Right renal cortex interstitium (tissue), 3 donors: ENCODE results near the gene SUV39H2. TPM values are rescaled to one million over a fixed set of nuclear protein-coding genes. Genes with fewer than 3 reads are reported as not detected.
"Not testable (repeated sequence)": the region's sequence is repeated elsewhere in the genome, so short reads cannot be mapped to it uniquely, and the experiment has no call there.

ENCODE experiments used
- DNase-seq, 3 donors: peaks; one replicate each; pipeline ENCODE4 v3.0.0-alpha.2; 2013; ENCODE audit warnings: low read depth in 3 of 3, low spot score in 2 of 3
- polyA plus RNA-seq, 3 donors: library from polyadenylated mRNA; unstranded; fragments of 120-200 nt; gene quantifications; one replicate each; pipeline ENCODE4 v1.2.1, GENCODE V29; 2013; ENCODE audit not compliant: insufficient read length in 3 of 3

SUV39H2 gene
- 10 to 100 TPM; 21.0 to 23.1 (median 22.9) TPM for polyA plus RNA-seq

DNA sequence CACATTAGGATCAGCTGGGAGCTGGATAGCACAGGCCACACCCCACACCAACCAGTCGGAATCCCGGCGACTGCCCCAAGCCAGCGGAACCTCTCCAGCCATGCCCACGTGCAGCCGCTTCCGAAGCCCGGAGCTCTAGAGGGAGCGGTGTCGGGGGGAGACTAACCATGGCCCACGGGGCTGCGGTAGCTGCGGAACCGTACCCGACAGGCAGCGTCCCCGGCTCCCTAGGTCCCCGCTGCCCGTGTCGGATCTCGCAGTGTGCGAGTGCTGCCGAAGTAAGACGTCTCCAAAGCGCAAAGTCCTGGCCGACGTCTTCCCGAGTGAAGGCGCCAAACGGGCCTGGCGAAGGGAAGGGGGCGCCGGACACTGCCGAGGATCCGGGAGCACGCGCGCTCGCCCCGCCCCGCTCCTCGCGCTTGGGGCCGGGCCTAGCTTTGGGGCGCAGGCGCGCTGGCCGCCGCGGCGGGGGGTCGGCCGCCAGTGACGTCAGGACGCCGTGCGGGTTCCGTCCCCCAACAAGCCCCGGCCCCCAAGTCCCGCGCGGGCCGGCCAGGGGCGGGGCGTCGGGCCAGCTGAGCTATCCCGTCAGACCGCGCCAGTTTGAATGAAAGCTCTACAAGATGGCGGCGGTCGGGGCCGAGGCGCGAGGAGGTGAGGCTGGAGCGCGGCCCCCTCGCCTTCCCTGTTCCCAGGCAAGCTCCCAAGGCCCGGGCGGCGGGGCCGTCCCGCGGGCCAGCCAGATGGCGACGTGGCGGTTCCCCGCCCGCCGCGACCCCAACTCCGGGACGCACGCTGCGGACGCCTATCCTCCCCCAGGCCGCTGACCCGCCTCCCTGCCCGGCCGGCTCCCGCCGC is at the start of gene SUV39H2:
TSS of gene SUV39H2 (plus strand) at position 601 of the 858 bp plus-strand sequence. CDS start at position 624, 23 bp downstream.
- peak; percentile 76 to 91 (median 89) for DNase-seq

DNA sequence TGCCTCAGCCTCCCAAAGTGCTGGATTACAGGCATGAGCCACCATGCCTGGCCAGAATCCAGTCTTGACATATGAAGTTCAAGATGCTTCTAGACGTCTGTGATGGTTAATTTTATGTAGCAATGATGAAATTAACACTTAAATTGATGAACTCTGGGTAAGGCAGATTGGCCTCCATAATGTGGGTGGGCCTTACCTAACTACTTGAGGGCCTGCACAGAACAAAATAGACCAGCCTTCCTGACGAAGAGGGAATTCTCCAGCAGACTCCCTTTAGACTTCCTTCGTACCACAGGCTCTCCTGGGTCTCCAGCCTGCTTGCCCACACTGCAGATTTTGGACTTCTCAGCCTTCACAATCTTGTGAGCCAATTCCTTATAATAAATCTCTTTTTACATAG is 45.6 kb upstream of the SUV39H2 start:
- no peak for DNase-seq

- no peak for DNase-seq
These were observed 42.5 kb upstream of the SUV39H2 start for GRCh38 chr10:14836208-14836607.

- DNase-seq, result peak in 1 of 3 donors; percentile 30
These were observed 41.5 kb upstream of the SUV39H2 start for GRCh38 chr10:14837003-14837756.

GRCh38 chr10:14837757-14838581 is 40.7 kb upstream of the SUV39H2 start, which contains the start of the genes CDNF, HSPA14 and MSANTD7:
Gene CDNF, minus strand, starts transcription at chr10:14838037. Its CDS starts 91 bp downstream, at chr10:14837946.
Gene HSPA14, plus strand, starts transcription at chr10:14838306. Its CDS starts 97 bp downstream, at chr10:14838403.
Gene MSANTD7, plus strand, starts transcription at chr10:14838306. Its CDS starts 3,979 bp downstream, at chr10:14842285.
- DNase-seq, result peak; percentile 99 to 100 (median 100)

DNA sequence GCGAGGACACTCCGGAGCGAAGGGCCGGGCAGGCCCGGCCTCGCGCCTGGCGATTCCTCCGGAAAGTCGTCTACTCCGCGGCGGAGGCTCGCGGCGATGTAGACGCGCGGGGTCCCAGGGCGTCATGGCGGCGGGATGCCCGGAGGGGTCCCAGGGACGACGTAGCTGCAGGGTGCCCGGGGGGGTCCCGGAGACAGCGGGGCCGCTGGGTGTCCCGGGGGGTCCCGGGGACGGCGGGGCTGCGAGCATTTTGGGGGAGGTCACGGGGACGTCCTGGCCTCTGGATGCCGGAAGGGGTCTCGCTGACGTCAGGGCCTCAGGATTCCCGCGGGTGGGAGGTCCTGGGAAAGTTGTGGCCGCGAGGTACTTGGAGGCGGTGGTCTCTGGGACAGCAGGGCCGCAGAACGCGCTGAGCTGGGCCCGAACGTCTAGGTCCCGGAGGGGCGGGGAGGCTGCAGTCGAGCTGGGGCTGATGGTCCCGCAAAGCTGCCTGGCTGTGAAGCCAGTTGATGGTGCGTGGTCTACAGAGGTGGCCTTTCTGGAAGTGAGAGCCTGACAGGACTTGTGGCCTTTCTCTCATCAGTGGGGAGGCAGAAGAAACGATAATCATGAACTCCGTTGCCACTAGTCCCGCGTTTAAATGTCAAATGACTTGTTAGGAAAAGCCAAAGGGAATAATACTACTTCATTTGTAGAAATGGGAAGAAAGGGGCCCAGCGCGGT is 39.9 kb upstream of the SUV39H2 start:
- DNase-seq, result peak in 2 of 3 donors; percentile 35 to 47

DNA sequence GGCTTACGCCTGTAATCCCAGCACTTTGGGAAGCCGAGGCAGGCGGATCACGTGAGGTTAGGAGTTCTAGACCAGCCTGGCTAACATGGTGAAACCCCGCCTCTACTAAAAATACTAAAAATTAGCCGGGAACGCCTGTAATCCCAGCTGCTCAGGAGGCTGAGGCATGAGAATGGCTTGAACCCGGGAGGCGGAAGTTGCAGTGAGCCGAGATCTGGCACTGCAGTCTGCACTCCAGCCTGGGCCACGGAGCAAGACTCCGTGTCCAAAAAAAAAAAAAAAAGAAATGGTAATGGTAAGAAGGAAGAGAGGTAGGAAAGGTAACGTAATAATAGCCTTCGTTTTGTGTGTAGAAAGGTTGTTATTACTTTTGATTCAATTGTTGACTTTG is 39.4 kb upstream of the SUV39H2 start:
- DNase-seq, result no peak

- DNase-seq, result no peak
These were observed 38.5 kb upstream of the SUV39H2 start for GRCh38 chr10:14840178-14840577.

DNA sequence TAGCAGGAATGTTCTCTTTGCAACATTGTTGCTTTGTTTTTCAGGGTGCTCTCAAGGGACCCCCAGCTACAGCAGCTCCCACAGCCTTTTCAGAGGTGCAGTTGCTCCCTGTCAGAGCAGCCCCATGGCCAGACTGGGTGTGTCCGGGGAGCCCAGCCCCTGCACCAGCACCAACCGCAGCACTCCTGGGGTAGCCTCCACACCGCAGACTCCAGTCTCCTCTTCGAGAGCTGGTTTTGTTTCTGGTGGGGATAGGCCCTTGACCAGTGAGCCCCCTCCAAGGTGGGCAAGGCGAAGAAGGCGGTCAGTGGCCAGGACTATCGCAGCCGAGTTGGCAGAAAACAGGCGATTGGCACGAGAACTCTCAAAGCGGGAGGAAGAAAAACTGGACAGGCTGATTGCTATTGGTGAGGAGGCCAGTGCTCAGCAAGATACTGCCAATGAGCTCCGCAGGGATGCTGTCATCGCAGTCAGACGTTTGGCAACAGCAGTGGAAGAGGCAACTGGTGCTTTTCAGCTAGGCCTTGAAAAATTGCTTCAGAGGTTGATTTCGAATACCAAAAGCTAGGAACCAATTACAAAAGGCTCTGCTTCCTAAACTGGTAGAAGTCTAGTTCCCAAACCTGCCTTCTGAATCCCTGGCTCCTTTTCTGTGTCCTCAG is 35.2 kb upstream of the SUV39H2 start:
- no peak for DNase-seq

DNA sequence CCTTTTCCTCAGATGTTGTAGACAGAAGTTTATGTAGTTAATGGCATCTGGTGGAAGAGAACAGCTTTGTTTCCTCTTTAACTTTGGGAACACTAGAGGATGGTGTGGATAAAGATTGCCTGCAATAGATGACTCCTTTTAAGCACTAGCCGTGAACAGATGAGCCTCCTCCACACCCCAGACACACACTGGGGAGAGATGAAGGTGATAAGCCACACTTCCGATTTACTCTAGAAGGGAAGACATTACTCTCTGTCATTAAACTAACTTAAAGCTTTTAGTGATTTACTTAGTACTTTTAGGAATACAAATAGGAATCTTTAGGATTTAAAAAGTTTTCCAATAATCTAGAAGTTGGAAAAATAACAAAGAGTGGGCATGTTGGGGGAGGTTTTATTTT is 33.7 kb upstream of the SUV39H2 start:
- no peak for DNase-seq

- no peak for DNase-seq
These were observed 26.4 kb upstream of the SUV39H2 start for GRCh38 chr10:14852236-14852635.

GRCh38 chr10:14855453-14855852 is 23.2 kb upstream of the SUV39H2 start:
- DNase-seq, result no peak

- no peak for DNase-seq
These were observed 20.2 kb upstream of the SUV39H2 start for GRCh38 chr10:14858338-14858960.

- no peak for DNase-seq
These were observed 19.6 kb upstream of the SUV39H2 start for GRCh38 chr10:14859043-14859442.

GRCh38 chr10:14859775-14860174 is 18.9 kb upstream of the SUV39H2 start:
- no peak for DNase-seq

- DNase-seq, result no peak
These were observed 17.9 kb upstream of the SUV39H2 start for GRCh38 chr10:14860791-14861190.

- DNase-seq, result not testable (repeated sequence)
These were observed 14.2 kb upstream of the SUV39H2 start for GRCh38 chr10:14864466-14864865.

GRCh38 chr10:14864871-14865270 is 13.8 kb upstream of the SUV39H2 start:
- not testable (repeated sequence) for DNase-seq
